Measurements from ENCODE around the gene CADM1.

CADM1 gene

DNA sequence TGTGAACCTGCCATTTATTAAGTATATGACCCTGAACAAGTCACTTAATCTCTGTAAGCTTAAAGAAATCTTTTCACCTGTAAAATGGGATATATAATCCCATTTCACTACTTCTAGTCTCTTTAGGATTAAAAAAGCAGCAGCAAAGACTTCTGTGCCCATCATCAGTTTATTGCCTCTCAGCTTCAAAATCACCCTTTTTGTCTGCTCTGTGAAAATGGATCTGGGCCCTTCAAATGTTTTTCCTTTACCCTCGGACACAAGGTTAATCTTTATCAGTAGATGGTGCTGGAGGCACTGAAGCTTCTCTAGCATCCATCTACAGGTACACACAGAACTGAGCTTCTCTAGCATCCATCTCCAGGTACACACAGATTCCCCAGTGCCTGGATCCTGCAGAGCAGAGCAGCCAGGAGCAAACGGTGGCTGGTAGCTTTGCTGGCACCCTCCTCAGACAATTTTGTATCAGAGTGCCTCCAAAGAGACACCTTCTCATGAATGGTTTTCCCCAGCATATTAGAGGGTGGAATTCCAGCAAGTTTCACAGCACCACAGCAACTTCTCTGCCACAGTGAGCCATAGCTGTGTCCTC, 56.8 kb downstream of the CADM1 start:
- H3K9me3 Mint-ChIP-seq = peaks cover 19% of the 10 kb centered on the region
- H3K4me3 Mint-ChIP-seq = no peak overlapping the region
- H3K27ac Mint-ChIP-seq = no peak overlapping the region
- TF ChIP-seq, protein P1, sequence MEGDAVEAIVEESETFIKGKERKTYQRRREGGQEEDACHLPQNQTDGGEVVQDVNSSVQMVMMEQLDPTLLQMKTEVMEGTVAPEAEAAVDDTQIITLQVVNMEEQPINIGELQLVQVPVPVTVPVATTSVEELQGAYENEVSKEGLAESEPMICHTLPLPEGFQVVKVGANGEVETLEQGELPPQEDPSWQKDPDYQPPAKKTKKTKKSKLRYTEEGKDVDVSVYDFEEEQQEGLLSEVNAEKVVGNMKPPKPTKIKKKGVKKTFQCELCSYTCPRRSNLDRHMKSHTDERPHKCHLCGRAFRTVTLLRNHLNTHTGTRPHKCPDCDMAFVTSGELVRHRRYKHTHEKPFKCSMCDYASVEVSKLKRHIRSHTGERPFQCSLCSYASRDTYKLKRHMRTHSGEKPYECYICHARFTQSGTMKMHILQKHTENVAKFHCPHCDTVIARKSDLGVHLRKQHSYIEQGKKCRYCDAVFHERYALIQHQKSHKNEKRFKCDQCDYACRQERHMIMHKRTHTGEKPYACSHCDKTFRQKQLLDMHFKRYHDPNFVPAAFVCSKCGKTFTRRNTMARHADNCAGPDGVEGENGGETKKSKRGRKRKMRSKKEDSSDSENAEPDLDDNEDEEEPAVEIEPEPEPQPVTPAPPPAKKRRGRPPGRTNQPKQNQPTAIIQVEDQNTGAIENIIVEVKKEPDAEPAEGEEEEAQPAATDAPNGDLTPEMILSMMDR (IDR thresholded peaks at IDR 0.05; ENCODE audit: unreplicated experiment in 3 of 3) = no peak
- H3K27me3 Mint-ChIP-seq (ENCODE audit: low read depth) = no peaks in the 10 kb centered on the region
- peaks cover 55% of the 10 kb centered on the region for H3K36me3 Mint-ChIP-seq (ENCODE audit: low read depth)
- H3K4me1 Mint-ChIP-seq = peaks cover 35% of the 10 kb centered on the region

GRCh38 chr11:115446214-115446613, 58.0 kb downstream of the CADM1 start:
- Mint-ChIP-seq H3K36me3 (ENCODE audit: low read depth) (peaks cover 55% of the 10 kb centered on the region), H3K27ac (no peak overlapping the region), H3K27me3 (ENCODE audit: low read depth) (no peaks in the 10 kb centered on the region), H3K9me3 (peaks cover 19% of the 10 kb centered on the region), H3K4me1 (peaks cover 29% of the 10 kb centered on the region), H3K4me3 (no peak overlapping the region)
- TF ChIP-seq, protein P1 (IDR thresholded peaks at IDR 0.05; ENCODE audit: unreplicated experiment in 3 of 3) = no peak

DNA sequence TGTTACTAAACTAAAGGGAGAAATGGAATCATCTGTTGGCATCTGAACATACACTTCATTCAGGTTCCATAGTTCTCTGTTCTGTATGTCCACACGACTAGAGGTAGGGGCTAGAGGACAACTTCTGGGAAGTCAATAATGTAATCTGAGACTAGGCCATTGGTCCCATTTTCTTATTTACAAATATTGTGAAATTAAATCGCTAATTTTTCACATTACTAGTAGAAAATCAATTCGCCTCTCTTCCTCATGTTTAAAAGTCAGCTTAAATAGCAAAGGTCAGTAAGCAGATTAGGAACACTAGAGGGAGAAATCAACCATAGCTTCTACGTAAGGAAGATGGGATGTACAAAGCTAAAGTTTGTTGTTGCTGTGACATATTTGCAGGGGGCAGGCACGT, 59.7 kb downstream of the CADM1 start:
- H3K27ac Mint-ChIP-seq = peak overlapping the region in 1 of 3 experiments; percentile 6
- H3K36me3 Mint-ChIP-seq (ENCODE audit: low read depth) = peaks cover 55% of the 10 kb centered on the region
- H3K4me3 Mint-ChIP-seq = no peak overlapping the region
- H3K27me3 Mint-ChIP-seq (ENCODE audit: low read depth) = no peaks in the 10 kb centered on the region
- H3K4me1 Mint-ChIP-seq = peaks cover 26% of the 10 kb centered on the region
- TF ChIP-seq, protein P1 (IDR thresholded peaks at IDR 0.05; ENCODE audit: unreplicated experiment in 3 of 3) = no peak
- H3K9me3 Mint-ChIP-seq = peaks cover 19% of the 10 kb centered on the region

DNA sequence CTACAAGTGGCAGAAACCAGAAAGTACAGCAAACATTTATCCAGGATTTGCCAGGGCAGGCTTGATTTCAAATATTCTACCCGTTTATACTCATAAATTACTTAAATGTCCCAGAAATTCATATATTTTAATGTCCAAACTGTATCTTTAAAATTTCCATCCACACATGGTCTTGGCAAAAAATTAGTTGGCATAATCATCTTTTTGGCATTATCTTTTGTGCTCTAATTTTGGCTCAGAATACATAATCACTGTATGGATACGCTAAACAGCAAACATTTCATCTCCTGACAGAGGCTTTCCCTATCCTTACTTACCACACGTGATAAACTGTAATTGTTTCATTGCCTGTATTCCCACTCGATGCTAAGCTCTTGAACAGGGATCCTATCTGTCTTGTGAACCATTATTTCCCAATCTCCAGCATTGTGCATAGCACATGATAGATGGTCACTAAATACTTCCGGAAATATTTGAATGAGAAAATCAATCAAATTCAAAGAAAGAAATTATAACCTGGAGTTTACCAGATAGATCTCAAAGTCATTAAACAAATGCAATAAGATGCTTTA, 64.2 kb downstream of the CADM1 start:
- Mint-ChIP-seq H3K27me3 (ENCODE audit: low read depth) (no peaks in the 10 kb centered on the region), H3K9me3 (peaks cover 2% of the 10 kb centered on the region), H3K4me3 (no peak overlapping the region), H3K27ac (peak overlapping the region in 1 of 3 experiments; percentile 31), H3K36me3 (ENCODE audit: low read depth) (peaks cover 23% of the 10 kb centered on the region), H3K4me1 (peaks cover 45% of the 10 kb centered on the region)
- TF ChIP-seq, protein P1 (IDR thresholded peaks at IDR 0.05; ENCODE audit: unreplicated experiment in 3 of 3) = no peak

- H3K4me3 Mint-ChIP-seq = no peak overlapping the region
These were observed 64.8 kb downstream of the CADM1 start for GRCh38 chr11:115439385-115439784.

More at GRCh38 chr11:115439385-115439784, 64.8 kb downstream of the CADM1 start:
- TF ChIP-seq, protein P1 (IDR thresholded peaks at IDR 0.05; ENCODE audit: unreplicated experiment in 3 of 3) = no peak
- peak overlapping the region in 1 of 3 experiments; percentile 57 for H3K27ac Mint-ChIP-seq
- H3K4me1 Mint-ChIP-seq = peaks cover 45% of the 10 kb centered on the region
- H3K27me3 Mint-ChIP-seq (ENCODE audit: low read depth) = no peaks in the 10 kb centered on the region
- peaks cover 16% of the 10 kb centered on the region for H3K36me3 Mint-ChIP-seq (ENCODE audit: low read depth)
- no peaks in the 10 kb centered on the region for H3K9me3 Mint-ChIP-seq

All from nephron (organoid).